Type B pancreatic cell (in vitro differentiated cells): ENCODE results near the gene DHRS7C. TPM values are rescaled to one million over a fixed set of nuclear protein-coding genes. Genes with fewer than 3 reads are reported as not detected.
"Not testable (repeated sequence)": the region's sequence is repeated elsewhere in the genome, so short reads cannot be mapped to it uniquely, and the experiment has no call there.

Experiments used
- DNase-seq: peaks from one replicate; pipeline ENCODE4 v3.0.0; 2021; ENCODE audit warnings: mixed read lengths; ENCODE audit not compliant: unreplicated experiment; ENCODE audit errors: extremely low spot score
- H3K27ac Mint-ChIP-seq: 2 replicates; pipeline ENCODE4 v1.8.0; 2021; ENCODE audit warnings: mild to moderate bottlenecking, mixed read lengths
- H3K27me3 Mint-ChIP-seq: 2 replicates; pipeline ENCODE4 v1.8.0; 2021; ENCODE audit warnings: mixed read lengths
- H3K36me3 Mint-ChIP-seq: 2 replicates; pipeline ENCODE4 v1.8.0; 2021; ENCODE audit warnings: mixed read lengths
- H3K4me1 Mint-ChIP-seq: one replicate; pipeline ENCODE4 v1.8.0; 2021; ENCODE audit warnings: mixed read lengths; ENCODE audit not compliant: unreplicated experiment
- H3K4me3 Mint-ChIP-seq: 2 replicates; pipeline ENCODE4 v1.8.0; 2021; ENCODE audit warnings: mild to moderate bottlenecking, mixed read lengths
- H3K9me3 Mint-ChIP-seq: 2 replicates; pipeline ENCODE4 v1.8.0; 2021; ENCODE audit warnings: mixed read lengths
- total RNA-seq: library from RNA; stranded (reverse); gene quantifications from 2 replicates; pipeline ENCODE4 v1.2.1, GENCODE V29; 2021; ENCODE audit warnings: low replicate concordance
- TF ChIP-seq, protein P1 (sequence below): fragments of 200-600 bp; sonication (generic); conservative IDR thresholded peaks from 2 replicates; pipeline ENCODE4 v1.5.0; 2021; ENCODE audit warnings: antibody characterized with exemption, mild to moderate bottlenecking

The DHRS7C gene
- total RNA-seq, 1 donor from 2014 or later = not detected

DNA sequence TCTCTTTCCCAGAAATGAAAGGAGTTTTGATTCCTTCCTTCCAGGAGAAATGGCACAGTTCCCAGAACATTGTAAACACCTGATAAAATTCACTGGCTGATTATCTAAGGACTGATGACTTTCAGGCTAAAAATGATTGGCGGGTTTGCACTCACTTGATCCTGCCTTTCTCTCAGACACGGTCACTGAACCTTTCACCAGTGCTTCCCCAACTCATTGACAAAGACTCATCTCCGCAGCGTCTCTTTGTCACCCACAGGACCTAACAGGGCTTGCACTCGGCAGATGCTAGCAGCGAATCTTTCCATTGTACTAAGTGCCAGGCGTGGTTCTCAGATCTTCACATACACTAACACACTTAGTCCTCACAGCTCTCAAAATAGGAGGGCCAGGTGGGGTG is 7.3 kb upstream of the DHRS7C start:
- Mint-ChIP-seq H3K27me3 (peaks cover 10% of the 10 kb centered on the region), H3K4me3 (no peak overlapping the region), H3K9me3 (no peaks in the 10 kb centered on the region), H3K4me1 (no peaks in the 10 kb centered on the region), H3K36me3 (no peaks in the 10 kb centered on the region), H3K27ac (no peak overlapping the region)
- no peak for DNase-seq
- TF ChIP-seq, protein P1, sequence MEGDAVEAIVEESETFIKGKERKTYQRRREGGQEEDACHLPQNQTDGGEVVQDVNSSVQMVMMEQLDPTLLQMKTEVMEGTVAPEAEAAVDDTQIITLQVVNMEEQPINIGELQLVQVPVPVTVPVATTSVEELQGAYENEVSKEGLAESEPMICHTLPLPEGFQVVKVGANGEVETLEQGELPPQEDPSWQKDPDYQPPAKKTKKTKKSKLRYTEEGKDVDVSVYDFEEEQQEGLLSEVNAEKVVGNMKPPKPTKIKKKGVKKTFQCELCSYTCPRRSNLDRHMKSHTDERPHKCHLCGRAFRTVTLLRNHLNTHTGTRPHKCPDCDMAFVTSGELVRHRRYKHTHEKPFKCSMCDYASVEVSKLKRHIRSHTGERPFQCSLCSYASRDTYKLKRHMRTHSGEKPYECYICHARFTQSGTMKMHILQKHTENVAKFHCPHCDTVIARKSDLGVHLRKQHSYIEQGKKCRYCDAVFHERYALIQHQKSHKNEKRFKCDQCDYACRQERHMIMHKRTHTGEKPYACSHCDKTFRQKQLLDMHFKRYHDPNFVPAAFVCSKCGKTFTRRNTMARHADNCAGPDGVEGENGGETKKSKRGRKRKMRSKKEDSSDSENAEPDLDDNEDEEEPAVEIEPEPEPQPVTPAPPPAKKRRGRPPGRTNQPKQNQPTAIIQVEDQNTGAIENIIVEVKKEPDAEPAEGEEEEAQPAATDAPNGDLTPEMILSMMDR = no peak

DNA sequence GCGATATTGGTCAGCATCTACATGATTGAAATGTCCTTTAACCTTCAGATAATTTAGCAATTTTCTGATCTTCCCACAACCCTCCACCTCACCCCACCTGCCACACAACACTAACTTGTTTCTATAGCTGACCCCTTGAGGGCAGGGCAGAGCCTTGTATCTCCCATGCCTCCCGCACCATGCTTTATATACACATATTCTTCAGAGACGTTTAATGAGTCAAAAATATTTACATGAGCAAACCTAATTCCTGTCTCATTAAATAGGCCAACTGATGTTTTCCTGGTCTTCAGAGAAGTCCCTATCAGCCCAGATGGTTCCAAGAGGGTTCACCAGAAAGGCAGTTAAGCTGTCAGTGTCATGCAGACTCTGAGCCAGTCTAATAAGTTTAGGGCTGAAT is 6.6 kb upstream of the DHRS7C start:
- TF ChIP-seq, protein P1 = no peak
- Mint-ChIP-seq H3K36me3 (no peaks in the 10 kb centered on the region), H3K4me1 (no peaks in the 10 kb centered on the region), H3K27me3 (peaks cover 10% of the 10 kb centered on the region), H3K27ac (no peak overlapping the region), H3K9me3 (no peaks in the 10 kb centered on the region), H3K4me3 (no peak overlapping the region)
- DNase-seq = no peak

DNA sequence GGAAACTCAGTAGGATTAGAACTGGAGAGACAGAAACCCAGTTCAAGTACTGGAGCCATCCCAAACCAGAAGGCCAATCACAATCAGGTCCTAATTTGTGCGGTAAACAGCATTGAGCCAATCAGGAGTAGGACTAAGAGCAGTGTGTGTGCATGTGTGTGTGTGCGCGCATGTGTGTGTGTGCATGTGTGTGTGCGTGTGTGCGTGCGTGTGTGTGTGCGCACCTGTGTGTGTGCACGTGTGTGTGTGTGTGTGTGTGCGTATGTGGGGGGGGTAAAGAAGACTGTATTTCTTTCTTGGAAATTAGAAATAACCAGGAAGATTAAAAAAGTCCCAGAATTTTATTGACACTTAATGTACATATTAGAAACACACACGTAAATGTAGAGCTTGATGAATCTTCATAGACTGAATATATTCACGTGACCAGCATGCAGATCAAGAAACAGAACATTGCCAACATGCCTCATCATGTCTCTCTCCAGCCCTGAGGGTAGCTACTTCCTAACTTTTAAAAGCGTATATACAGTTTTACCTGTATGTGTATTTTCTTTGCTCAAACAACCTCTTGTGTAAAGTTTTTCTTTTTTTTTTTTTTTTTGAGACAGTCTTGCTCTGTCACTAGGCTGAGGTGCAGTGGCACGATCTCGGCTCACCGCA is 919 bp upstream of the DHRS7C start:
- DNase-seq = no peak
- TF ChIP-seq, protein P1 = no peak
- Mint-ChIP-seq H3K4me1 (peaks cover 17% of the 10 kb centered on the region), H3K27me3 (peaks cover 11% of the 10 kb centered on the region), H3K9me3 (no peaks in the 10 kb centered on the region), H3K4me3 (no peak overlapping the region), H3K36me3 (no peaks in the 10 kb centered on the region), H3K27ac (no peak overlapping the region)

DNA sequence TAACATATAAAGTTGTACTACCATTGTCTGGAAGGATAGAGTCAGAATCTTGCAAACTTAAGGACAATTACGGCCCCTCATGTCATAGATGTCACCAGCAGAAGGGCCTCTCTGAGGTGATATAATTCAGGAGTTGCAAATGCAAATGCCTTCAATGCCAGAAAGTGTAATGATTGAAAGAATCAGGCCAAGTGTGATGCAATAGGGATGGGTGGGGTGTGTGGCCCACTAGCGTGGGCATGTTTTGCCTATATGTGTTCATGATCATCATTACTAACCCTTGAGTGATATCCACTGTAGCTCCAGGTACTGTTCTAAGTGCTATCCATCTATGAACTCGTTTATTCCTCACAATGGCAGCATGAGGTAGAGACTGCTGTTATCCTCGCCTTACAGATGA is 1.1 kb downstream of the DHRS7C start:
- Mint-ChIP-seq H3K4me3 (no peak overlapping the region), H3K9me3 (no peaks in the 10 kb centered on the region), H3K27ac (no peak overlapping the region), H3K36me3 (no peaks in the 10 kb centered on the region), H3K27me3 (peaks cover 6% of the 10 kb centered on the region), H3K4me1 (peaks cover 17% of the 10 kb centered on the region)
- no peak for DNase-seq
- TF ChIP-seq, protein P1 = no peak

DNA sequence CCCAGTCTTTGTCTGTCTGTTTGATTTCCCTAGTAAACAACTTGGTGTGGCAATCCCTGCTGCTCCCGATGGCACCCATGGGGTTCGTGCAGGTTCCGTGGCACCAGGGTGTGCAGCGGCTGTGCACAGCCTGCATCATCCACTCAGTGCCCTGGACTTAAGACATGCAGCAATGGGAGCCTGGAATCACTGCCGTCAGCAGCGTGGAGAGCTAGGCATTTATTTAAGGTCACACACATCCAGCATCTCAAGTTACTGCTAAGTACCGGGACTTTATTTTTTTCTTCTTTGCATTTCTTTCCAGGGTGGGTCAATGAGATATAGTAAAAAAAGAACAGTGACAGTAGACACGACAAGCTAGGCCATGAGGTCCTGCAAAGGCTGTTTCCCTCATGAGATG is 2.8 kb downstream of the DHRS7C start:
- TF ChIP-seq, protein P1 = no peak
- peak overlapping the region; percentile 68 for H3K27ac Mint-ChIP-seq
- H3K9me3 Mint-ChIP-seq = no peaks in the 10 kb centered on the region

DNA sequence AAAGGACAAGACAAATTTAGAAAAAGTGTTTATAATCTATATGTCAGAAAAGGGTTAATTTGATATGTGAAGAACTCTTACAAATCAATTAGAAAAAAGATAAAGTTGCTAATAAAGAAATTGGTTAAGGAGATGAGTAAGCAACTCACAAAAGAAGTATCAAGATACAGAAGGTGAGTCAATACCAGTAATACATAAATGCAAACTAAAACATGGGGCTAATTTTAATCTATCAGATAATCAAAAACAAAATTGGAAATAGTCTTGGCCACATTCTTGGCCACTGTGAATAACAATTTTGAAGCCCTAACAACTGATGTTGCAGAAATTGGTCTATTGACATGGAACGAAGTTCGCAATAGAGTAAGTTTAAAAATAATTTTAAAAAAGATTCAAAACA is 6.8 kb downstream of the DHRS7C start:
- Mint-ChIP-seq H3K4me3 (no peak overlapping the region), H3K27me3 (peaks cover 16% of the 10 kb centered on the region), H3K27ac (no peak overlapping the region), H3K36me3 (no peaks in the 10 kb centered on the region), H3K4me1 (peaks cover 10% of the 10 kb centered on the region), H3K9me3 (no peaks in the 10 kb centered on the region)
- DNase-seq = no peak
- TF ChIP-seq, protein P1 = no peak

More for the DNA sequence above, 2.8 kb downstream of the DHRS7C start:
- Mint-ChIP-seq H3K27me3 (peaks cover 6% of the 10 kb centered on the region), H3K4me1 (peaks cover 17% of the 10 kb centered on the region), H3K36me3 (no peaks in the 10 kb centered on the region), H3K4me3 (peak overlapping the region; percentile 42)
- no peak for DNase-seq

DNA sequence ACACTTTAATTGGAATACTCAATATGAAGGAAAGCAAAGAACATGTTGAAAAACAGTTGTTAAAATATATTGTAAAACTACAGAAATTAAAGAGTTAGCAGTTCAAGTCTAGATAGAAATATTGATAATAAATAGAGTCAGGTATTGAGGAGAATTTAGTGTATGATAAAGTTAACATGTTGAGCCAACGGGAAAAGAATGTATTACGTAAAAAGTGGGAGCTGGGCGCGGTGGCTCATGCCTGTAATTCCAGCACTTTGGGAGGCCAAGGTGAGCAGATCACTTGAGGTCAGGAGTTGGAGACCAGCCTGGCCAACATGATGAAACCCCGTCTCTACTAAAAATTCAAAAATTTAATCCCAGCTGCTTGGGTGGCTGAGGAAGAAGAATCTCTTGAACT is 7.9 kb downstream of the DHRS7C start:
- H3K36me3 Mint-ChIP-seq, H3K4me1 Mint-ChIP-seq, H3K4me3 Mint-ChIP-seq, H3K9me3 Mint-ChIP-seq, H3K27ac Mint-ChIP-seq, DNase-seq: not testable (repeated sequence)
- peaks cover 17% of the 10 kb centered on the region for H3K27me3 Mint-ChIP-seq
